Stimulated activated CD4-positive, alpha-beta T cell treated with anti-CD3 and anti-CD28 coated beads, Interleukin-1b, Interleukin-23, amount 100 ng/mL, for 24 hours (primary cell): Measurements from ENCODE around the gene SLC25A21.

ENCODE experiments used
- DNase-seq, 4 experiments: peaks; one replicate each; pipeline ENCODE4 v3.0.0-alpha.2; 2020; ENCODE audit warnings: low read depth in 4 of 4, low spot score in 1 of 4

SLC25A21 gene

DNA sequence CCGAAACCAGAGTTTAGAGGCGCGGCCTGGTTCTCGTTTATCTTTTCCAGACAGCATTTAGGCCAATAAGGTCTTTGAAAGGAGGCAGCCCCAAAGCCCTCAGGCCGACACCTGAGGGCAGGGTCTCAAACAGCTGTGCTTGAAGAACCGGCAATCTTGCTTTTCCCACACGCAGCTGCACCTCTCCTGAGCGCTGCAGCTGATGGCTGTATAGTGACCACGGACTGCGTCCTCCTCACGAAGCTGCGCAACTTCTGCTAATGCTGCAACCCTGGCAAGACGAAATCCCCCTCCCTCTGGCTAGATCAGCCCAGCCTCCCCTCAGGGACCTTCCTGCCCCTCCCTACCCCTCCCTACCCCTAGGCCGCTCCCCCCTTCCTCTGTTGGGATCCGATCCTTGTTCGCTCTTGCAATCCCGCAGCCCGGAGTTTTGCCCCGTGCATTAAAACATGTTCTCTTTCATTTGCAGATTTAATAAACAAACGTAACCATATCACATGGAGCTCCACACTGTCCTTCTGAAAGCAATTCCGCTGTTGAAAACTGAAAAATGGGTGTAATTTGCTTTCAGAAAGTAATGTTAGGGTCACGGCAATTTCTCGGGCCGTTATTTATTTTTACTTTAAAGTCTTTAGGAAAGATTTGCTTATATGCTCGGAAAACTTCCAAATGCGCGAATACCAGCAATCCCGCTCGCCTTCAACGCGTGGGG, 515.6 kb downstream of the SLC25A21 start:
- DNase-seq, result no peak

DNA sequence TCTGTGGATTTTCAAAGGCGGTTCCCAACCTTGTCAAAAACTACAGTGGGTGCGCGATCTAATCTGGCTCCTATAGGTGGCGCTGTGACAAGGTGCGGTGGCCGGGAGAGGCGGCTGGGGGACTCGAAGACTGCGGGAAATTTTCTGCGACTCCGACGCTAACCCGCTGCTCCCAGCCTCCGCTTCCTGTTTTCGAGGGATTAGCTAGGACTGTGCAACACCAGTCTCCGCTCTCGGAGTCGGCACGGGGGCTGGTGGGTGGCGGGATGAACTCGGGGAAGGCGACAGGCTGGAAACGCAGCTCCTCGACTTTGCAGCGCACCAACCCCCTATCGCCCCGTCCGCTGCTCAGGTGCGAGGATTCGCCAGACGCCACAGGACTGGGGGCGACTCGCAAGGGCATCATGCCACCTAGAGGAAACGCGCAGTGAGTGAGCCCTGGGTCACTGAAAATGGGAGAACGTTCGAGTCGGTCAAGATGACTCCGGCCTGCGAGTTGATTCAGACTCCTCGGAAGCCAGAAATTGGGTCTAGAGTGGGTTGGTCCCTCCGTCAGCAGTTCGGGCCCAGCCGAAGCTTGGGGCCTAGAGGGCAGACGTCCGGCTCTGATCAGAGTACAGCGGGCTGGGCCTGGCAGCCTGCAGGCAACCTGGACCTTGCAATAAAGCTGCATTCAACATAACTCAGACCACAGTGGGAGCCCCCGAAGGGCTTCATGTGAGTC, 516.3 kb downstream of the SLC25A21 start:
- no peak for DNase-seq

DNA sequence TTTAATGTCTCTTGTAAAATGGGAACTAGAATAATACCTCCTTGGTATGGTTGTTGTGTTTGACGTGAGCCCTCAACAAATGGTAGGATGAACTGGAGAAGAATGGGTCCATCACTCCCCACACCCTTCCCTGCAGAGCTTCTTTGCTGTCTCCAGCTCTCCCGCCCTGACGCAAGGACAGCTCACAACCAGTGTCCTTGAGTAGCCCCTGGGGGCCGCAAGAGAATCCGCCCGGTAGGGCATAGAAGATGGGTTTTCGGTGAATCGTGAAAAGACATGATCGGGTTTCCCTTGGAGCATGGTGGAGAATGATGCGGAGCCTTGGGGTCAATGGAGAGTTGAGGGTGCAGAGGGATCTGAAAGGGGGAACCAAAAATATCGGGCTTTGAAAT, 516.8 kb downstream of the SLC25A21 start:
- no peak for DNase-seq

DNA sequence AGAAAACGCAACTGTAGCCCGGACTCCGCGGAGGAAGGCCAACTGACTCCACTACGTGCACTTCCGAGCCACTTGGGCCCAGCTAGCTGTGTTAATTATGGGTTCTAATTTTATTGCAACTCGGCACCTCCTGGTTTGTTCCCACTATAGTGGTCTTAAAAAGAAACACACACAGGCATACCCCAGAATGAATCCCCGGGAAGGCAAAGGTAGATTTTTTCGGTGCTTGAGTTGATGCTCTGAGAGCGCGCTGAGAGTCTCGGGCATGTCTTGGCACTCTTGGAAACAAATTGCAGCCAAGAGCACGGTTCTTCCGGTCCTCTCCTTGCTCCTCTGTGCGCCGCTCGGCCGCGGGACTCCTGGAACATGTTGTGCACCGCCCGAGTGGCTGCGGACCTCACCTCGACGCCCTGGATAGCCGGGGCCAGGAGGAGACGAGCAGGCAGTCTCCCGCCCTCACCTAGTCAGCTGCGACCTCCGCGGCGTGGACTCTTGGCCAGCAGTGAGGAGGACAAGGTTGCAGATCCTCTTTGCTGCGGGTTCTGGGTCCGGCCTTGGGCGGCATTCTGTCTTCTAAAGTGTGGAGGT, 517.5 kb downstream of the SLC25A21 start:
- no peak for DNase-seq

DNA sequence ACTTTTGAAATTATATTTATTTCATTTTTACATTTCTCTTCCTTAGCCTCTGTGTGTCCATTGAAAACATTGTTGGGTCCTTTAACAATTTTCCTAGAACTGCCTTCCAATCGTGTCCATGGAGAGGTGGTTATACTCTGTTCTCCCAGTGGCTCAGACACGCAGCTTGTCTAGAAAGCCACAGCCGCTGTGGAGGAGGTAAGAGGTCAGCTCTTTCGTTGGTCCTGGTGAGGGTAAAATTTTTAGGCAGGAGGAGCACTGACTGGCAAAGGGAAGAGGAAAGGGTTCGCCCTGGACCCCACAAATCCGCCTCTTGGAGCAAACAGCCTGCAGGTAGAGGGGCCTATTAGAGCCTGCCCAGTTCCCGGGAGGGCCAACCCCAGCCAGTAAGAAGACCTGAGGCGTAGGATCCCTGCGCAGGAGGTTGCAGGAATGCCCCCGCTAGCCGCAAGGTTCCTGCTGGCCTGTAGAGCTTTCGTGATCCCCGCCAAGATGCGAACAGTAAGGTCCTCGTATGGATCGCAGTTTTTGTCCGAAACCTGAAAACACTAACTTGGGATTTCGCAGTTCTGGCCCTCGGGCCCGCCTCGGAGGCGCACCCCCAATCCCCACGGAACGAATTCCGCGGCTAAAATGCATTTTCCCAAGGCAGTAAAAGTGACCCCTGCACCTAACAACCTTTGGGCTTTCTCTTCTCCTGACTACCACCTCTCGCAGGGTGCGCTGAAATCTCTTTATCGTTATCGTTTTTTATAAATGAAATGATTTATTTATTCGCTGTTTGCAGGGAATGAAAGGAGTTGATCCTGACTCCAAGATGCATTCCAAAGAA, 518.2 kb downstream of the SLC25A21 start:
- no peak for DNase-seq

DNA sequence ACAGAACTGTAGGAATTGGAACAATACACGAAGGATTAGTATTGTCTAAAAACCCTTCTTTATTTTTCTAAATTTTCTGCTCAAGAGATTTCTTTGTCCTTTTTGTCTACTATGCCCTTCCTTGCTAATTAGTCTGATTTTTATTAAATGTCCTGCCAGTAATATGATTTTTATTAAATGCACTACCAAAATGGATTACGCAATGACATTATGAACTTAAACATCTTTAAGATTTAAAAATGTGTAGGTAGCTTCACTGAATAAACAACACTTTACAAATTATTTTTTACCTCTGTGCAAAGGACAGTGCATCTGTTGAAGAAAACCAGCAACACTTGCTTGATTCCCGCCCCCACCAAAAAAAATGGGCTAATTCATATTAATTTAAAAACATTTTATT, 519.0 kb downstream of the SLC25A21 start:
- DNase-seq, result no peak

DNA sequence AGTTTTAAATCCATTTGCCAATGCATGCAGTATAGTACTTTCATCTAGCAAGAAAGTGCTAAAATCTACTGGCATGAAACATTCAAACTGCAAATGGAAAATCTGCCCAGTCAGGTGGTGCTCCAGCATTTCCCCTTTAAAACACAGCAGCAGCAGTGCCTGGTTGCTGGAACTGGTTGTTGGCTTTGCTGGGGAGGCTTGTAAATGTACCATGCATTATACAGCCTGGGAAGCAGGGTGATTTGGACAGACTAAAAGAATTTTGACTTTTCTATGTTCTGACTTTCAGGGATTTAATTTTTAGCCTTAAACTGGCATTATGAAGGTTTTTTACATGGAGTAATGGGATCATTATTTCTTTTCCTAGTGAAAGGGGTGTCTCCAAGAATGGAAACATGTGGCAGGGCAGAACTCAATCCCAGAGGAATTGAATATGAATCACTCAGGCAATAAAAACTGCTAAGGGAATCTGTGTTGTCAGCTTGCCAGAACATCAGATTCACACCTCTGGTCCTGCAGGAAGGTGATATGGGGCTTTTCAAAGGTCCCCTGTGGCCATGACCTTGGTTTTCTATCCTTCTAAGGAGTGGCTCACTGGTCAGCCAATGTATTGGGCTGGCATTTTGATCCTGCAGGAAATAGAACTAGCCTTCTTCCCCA, 519.7 kb downstream of the SLC25A21 start:
- no peak for DNase-seq

DNA sequence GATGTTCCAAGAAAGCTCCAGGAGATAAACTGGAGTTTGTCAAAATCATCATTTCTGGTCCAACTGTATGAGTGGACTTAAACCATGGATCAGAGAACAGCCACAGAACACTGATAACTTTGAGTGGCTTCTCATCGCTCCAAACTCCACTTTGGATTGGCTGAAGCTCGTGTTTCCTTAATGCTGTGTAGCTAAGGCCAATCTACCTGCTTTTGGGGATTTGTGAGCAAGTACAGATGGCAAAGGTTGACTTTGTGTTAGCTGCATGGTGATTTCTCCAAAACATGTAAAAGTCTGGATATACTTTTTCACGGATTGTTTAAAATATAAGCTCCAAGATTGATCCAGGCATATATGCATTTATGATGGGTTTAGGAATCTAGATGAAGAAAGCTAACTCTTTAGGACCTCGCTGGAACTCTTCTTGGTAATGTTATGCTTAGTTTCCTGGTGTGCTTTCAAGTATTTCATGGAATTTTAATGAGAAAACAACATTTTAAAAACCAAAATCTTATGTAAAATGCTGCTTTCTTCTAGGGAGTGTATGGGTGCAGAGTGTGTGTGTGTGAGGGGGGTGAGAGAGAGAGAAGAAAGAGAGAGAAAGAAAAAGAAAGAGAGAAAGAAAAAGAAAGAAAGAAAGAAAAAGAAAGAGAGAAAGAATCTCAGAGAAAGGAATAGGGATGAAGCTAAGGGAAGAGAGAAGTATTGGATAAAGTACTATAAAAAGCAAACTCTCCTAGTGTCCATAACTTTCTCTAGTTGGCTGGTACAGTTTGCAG, 522.3 kb downstream of the SLC25A21 start:
- no peak for DNase-seq

DNA sequence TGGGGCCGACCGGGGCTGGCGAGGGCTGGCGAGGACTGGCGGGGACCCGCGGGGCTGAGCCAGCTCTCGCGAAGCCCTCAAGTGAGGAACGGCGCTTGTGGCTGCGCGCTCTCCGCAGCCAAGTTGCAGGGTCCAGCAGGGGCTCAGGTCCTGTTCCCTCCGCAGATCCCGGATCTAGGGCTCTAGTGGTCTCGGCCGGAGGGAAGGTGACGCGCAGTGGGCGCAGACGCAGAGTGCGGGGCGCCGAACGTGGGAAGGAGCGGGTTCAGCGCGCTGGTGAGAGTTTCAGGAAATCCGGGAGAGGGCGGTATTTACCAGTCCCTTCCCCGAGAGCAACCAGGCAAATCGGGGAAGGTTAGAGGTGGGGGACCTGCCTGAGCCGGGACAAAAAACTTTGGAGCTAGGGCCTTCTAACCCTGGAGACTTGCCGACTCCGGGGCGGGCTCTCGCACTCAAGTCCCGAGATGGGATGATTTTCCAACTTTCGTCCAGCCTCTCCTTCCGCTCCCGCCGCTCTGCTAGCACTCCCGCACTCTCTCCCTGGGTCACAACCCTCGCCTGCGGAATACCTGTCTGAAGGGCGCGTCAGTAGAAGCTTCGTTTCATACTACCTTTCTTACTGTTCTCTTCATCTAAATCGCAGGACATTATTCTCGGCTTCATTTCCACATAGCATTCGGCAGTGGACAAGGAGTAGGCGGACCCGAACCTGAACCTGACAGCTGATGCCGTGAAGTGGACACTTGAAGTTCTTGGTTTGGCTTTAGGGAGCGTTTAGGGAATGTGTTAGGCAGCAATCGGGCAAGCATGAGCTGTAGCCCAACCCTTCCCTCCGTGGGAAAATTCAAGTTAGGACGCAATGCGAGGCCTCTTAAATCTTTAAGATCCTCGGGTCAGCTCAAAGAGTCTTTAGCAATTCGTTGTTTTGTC, 524.3 kb downstream of the SLC25A21 start:
- DNase-seq, result no peak

DNA sequence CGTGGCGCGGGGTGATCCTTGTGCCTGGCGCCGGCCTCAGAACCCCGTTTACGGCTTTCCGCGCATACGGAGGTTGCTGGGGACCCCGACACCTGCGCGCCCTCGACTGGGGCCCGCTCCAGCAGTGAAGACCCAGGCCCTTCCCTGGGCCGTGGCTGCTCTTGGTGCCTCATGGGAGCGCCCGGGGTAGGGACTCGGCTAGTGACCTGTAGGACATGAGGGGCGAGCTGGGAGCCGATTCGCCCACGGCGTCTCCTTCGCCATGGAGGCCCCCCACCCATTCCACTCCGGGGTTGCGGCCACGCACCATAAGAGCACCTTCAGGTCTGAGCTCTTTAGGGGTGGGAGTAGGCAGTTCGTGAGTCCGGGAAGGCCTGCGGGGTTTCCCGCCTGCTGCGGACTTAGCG, 525.0 kb downstream of the SLC25A21 start:
- DNase-seq, result no peak

DNA sequence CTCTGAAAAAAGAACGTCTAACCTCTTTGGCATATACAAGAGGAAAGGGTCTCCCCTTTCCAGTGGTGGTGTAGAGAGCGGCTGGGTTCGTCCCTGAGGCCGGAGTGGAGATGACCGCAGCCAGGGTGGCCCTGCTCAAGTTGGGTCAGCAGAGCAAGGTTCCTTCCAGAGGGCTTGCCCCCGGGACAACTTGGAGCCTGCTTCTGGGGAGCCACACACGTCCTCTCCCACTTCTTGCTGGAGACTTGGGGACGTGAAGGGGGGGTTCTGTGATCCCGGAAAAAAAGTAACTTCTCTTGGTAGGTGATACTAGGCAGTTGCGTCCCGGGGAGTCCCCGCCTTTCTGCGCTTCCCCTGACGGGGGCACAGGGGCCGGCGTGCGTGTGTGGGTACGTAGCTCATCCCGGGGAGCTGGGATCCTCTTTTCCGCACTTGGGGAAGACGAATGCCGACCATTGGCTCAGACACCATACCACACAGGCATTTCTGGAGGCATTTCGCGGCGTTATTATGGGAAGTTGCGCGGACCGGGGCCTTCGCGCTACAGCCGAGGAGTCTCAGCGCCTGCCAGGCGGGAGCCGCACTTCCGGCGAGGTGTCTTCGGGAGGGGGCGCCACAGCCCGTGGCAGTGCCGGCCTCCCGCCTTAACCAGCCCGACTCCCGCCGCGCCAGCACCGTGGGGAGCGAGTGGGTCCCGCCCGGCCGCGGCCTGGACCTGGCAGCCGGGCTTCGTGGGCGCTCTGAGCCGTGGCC, 525.6 kb downstream of the SLC25A21 start:
- DNase-seq, result no peak

DNA sequence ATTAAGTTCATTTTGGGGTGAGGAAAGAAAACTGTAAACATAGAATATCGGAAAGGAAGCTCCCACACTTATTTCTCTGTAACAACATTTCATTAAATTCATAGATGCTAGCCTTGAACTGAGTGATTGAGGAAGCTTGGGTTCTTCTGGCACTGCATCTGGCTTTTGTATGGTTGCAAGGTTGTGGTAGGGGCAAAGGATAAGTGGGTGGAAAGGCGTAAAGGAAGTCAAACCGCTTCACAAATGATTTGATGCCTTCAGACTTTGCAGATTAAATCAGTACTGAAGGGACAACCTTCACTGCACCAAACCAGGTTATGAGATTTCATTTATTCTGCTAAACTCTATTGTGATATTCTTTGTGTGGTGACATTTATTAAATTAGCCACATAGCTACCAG, 538.8 kb downstream of the SLC25A21 start:
- no peak for DNase-seq
